GM23338 (cell line): ENCODE measurements around the gene PLEKHJ1.

Experiments
- CREB1 ChIP-seq: fragments of 250-450 bp; sonication (Bioruptor Pico); IDR thresholded peaks from 2 replicates; pipeline ENCODE4 v1.5.0; 2020; ENCODE audit warnings: low read depth, mild to moderate bottlenecking, moderate library complexity
- CTCF ChIP-seq, 2 experiments: fragments of 200-600 bp in 1 of 2; sonication (generic) in 1 of 2; conservative IDR thresholded peaks; 2 replicates each; pipeline versions ENCODE4 v1.5.1 to v1.6.1; 2016 to 2017; ENCODE audit warnings: antibody characterized with exemption in 2 of 2, low read depth in 2 of 2, mild to moderate bottlenecking in 2 of 2, moderate library complexity in 1 of 2
- ETS1 ChIP-seq: IDR thresholded peaks from 2 replicates; pipeline ENCODE4 v1.6.1; 2016; ENCODE audit warnings: antibody characterized with exemption
- EZH2 ChIP-seq: fragments of 200-600 bp; sonication (generic); IDR thresholded peaks from one replicate; pipeline ENCODE4 v1.8.0; 2017; ENCODE audit warnings: antibody characterized with exemption, mild to moderate bottlenecking, low read depth; ENCODE audit not compliant: unreplicated experiment
- EZH2phosphoT487 ChIP-seq: fragments of 200-600 bp; sonication (generic); IDR thresholded peaks from one replicate; pipeline ENCODE4 v1.8.1; 2018; ENCODE audit warnings: antibody characterized with exemption; ENCODE audit not compliant: unreplicated experiment
- JUNB ChIP-seq: IDR thresholded peaks from one replicate; pipeline ENCODE4 v1.6.1; 2016; ENCODE audit warnings: antibody characterized with exemption; ENCODE audit not compliant: unreplicated experiment
- NANOG ChIP-seq: IDR thresholded peaks from 2 replicates; pipeline ENCODE4 v1.6.1; 2016; ENCODE audit warnings: antibody characterized with exemption, borderline replicate concordance
- POLR2AphosphoS5 ChIP-seq: IDR thresholded peaks from 2 replicates; pipeline ENCODE4 v1.6.1; 2016; ENCODE audit warnings: antibody characterized with exemption, low read depth
- REST ChIP-seq: IDR thresholded peaks from one replicate; pipeline ENCODE4 v1.6.1; 2018; ENCODE audit warnings: antibody characterized with exemption; ENCODE audit not compliant: unreplicated experiment
- STAT1 ChIP-seq: IDR thresholded peaks from one replicate; pipeline ENCODE4 v1.6.1; 2016; ENCODE audit warnings: antibody characterized with exemption; ENCODE audit not compliant: unreplicated experiment
- ZNF331 ChIP-seq: fragments of 250-450 bp; sonication (Bioruptor Pico); IDR thresholded peaks from 2 replicates; pipeline ENCODE4 v1.5.0; 2020; ENCODE audit warnings: low read depth, mild to moderate bottlenecking, moderate library complexity
- ZNF462 ChIP-seq: fragments of 250-450 bp; sonication (Bioruptor Pico); IDR thresholded peaks from 2 replicates; pipeline ENCODE4 v1.5.0; 2020; ENCODE audit warnings: mild to moderate bottlenecking, moderate library complexity

- no peak for TF ChIP-seq CTCF (conservative IDR thresholded peaks at IDR 0.05; ENCODE audit: low read depth in 2 of 2)
- no peak for TF ChIP-seq REST
- no peak for TF ChIP-seq EZH2phosphoT487
- TF ChIP-seq CREB1 (CRISPR knock-in tag), result no peak
- TF ChIP-seq JUNB, result no peak
- no peak for TF ChIP-seq POLR2AphosphoS5
- no peak for TF ChIP-seq ZNF462 (CRISPR knock-in tag)
- TF ChIP-seq ETS1, result no peak
- no peak for TF ChIP-seq STAT1
- no peak for TF ChIP-seq EZH2
- TF ChIP-seq ZNF331 (CRISPR knock-in tag), result no peak
- no peak for TF ChIP-seq NANOG
Measured at GRCh38 chr19:2191456-2192310, 44.4 kb downstream of the PLEKHJ1 start.
